Measurements from ENCODE around the gene SLC2A13.

GRCh38 chr12:39755478-39755877, 350.4 kb downstream of the SLC2A13 start:
- no peak for TF ChIP-seq FOXM1 (IDR thresholded peaks at IDR 0.05; ENCODE audit: borderline replicate concordance, low read depth)
- TF ChIP-seq REST (IDR thresholded peaks at IDR 0.05; ENCODE audit: low read depth), result no peak
- no peak for TF ChIP-seq RAD21 (IDR thresholded peaks at IDR 0.05; ENCODE audit: low read depth)
- TF ChIP-seq EGR1 (IDR thresholded peaks at IDR 0.05), result no peak
- TF ChIP-seq CREB1 (IDR thresholded peaks at IDR 0.05; ENCODE audit: low read depth), result no peak
- no peak for TF ChIP-seq TAF1 (IDR thresholded peaks at IDR 0.05; ENCODE audit: low read depth)
- no peak for TF ChIP-seq TCF12 (IDR thresholded peaks at IDR 0.05; ENCODE audit: low read depth)
- no peak for TF ChIP-seq MAX (IDR thresholded peaks at IDR 0.05)
- no peak for TF ChIP-seq EP300 (IDR thresholded peaks at IDR 0.05; ENCODE audit: borderline replicate concordance)
- no peak for TF ChIP-seq CEBPB (IDR thresholded peaks at IDR 0.05)
- TF ChIP-seq USF1 (IDR thresholded peaks at IDR 0.05), result no peak
- TF ChIP-seq TEAD4 (IDR thresholded peaks at IDR 0.05), result no peak
